IMR-90 (cell line): ENCODE measurements around the gene ACSS1. TPM values are rescaled to one million over a fixed set of nuclear protein-coding genes. Genes with fewer than 3 reads are reported as not detected.

Experiments
- ATAC-seq: fragments of 200-7000 bp; cut with Tn5 transposase; 2 replicates; pipeline ENCODE4 v1.9.1; 2020; ENCODE audit warnings: low read depth, mild to moderate bottlenecking, moderate library complexity
- BruUV-seq: library from RNA; stranded (reverse); fragments of 400-500 nt; replicated peaks from 2 replicates; lab custom pipeline; 2021; lab: Mats Ljungman, UMichigan
- CTCF ChIA-PET: fragments of 300-600 bp; formaldehyde crosslinking; extraction: SDS; loops from one replicate; lab custom pipeline; 2021; ENCODE audit warnings: antibody characterized with exemption; lab: Yijun Ruan, JAX
- POLR2A ChIA-PET: fragments of 300-600 bp; sonication (Branson Sonifier 250); formaldehyde crosslinking; loops from one replicate; lab custom pipeline; 2022; ENCODE audit warnings: antibody characterized with exemption; ENCODE audit not compliant: unreplicated experiment; lab: Charles Lee
- DNase-seq: peaks from one replicate; pipeline ENCODE4 v3.0.0; 2013
- H2AFZ ChIP-seq: replicated peaks from 2 replicates; pipeline ENCODE3; 2013; ENCODE audit warnings: low read length, mild to moderate bottlenecking; ENCODE audit not compliant: poor library complexity
- H2AK5ac ChIP-seq: 2 replicates; pipeline ENCODE4 v1.6.1; 2013; ENCODE audit warnings: low read depth, low read length, inconsistent platforms
- H2AK9ac ChIP-seq: replicated peaks from 2 replicates; pipeline ENCODE3; 2013; ENCODE audit warnings: mild to moderate bottlenecking, low read depth, low read length, moderate library complexity; ENCODE audit not compliant: poor library complexity
- H2BK120ac ChIP-seq: 2 replicates; pipeline ENCODE4 v1.6.1; 2013; ENCODE audit warnings: low read depth, low read length, inconsistent platforms
- H2BK15ac ChIP-seq: 3 replicates; pipeline ENCODE4 v1.6.1; 2013; ENCODE audit warnings: low read depth, low read length, inconsistent platforms
- H2BK20ac ChIP-seq: 2 replicates; pipeline ENCODE4 v1.6.1; 2013; ENCODE audit warnings: low read depth, mild to moderate bottlenecking, inconsistent platforms, low read length, moderate library complexity
- H2BK5ac ChIP-seq: 2 replicates; pipeline ENCODE4 v1.6.1; 2013; ENCODE audit warnings: mild to moderate bottlenecking, low read depth, low read length, inconsistent platforms; ENCODE audit not compliant: poor library complexity, severe bottlenecking
- H3K14ac ChIP-seq: replicated peaks from 2 replicates; pipeline ENCODE4 v1.6.1; 2013; ENCODE audit warnings: low read depth, low read length, inconsistent platforms
- H3K18ac ChIP-seq: 2 replicates; pipeline ENCODE4 v1.6.1; 2013; ENCODE audit warnings: low read depth, low read length, control low read depth
- H3K23ac ChIP-seq: 2 replicates; pipeline ENCODE4 v1.6.1; 2013; ENCODE audit warnings: low read depth, low read length, inconsistent platforms
- H3K27ac ChIP-seq: 2 replicates; pipeline ENCODE4 v1.5.1; 2013; ENCODE audit warnings: mild to moderate bottlenecking, control low read depth, low read length; ENCODE audit not compliant: insufficient read depth
- H3K27me3 ChIP-seq: 2 replicates; pipeline ENCODE4 v1.6.1; 2013; ENCODE audit warnings: low read length; ENCODE audit not compliant: control insufficient read depth, insufficient read depth
- H3K36me3 ChIP-seq: 2 replicates; pipeline ENCODE4 v1.6.1; 2013; ENCODE audit warnings: low read length, mixed read lengths; ENCODE audit not compliant: control insufficient read depth, insufficient read depth
- H3K4ac ChIP-seq: 2 replicates; pipeline ENCODE4 v1.6.1; 2013; ENCODE audit warnings: low read depth, low read length, inconsistent platforms
- H3K4me1 ChIP-seq: 2 replicates; pipeline ENCODE4 v1.6.1; 2013; ENCODE audit warnings: low read length, mixed read lengths; ENCODE audit not compliant: control insufficient read depth, insufficient read depth
- H3K4me2 ChIP-seq: 2 replicates; pipeline ENCODE4 v1.6.1; 2013; ENCODE audit warnings: low read depth, mild to moderate bottlenecking, control low read depth, low read length, moderate library complexity
- H3K4me3 ChIP-seq: 2 replicates; pipeline ENCODE4 v1.5.1; 2013; ENCODE audit warnings: low read depth, mild to moderate bottlenecking, control low read depth, low read length, moderate library complexity; ENCODE audit not compliant: insufficient read depth
- H3K56ac ChIP-seq: 2 replicates; pipeline ENCODE4 v1.6.1; 2013; ENCODE audit warnings: low read length, inconsistent platforms; ENCODE audit not compliant: insufficient read depth; ENCODE audit errors: extremely low read depth
- H3K79me1 ChIP-seq, 2 experiments: 2 replicates each; pipeline ENCODE4 v1.6.1; 2013; ENCODE audit warnings: low read length in 2 of 2, inconsistent platforms in 1 of 2, low read depth in 1 of 2
- H3K9ac ChIP-seq: 2 replicates; pipeline ENCODE4 v1.6.1; 2013; ENCODE audit warnings: low read depth, low read length, control low read depth
- H3K9me1 ChIP-seq: 2 replicates; pipeline ENCODE4 v1.6.1; 2013; ENCODE audit warnings: low read length, inconsistent platforms; ENCODE audit not compliant: insufficient read depth
- H3K9me3 ChIP-seq: 2 replicates; pipeline ENCODE4 v1.6.1; 2013; ENCODE audit warnings: low read length; ENCODE audit not compliant: control insufficient read depth, insufficient read depth
- H4K20me1 ChIP-seq: 2 replicates; pipeline ENCODE4 v1.6.1; 2013; ENCODE audit warnings: low read length, inconsistent platforms; ENCODE audit not compliant: insufficient read depth
- H4K5ac ChIP-seq: 2 replicates; pipeline ENCODE4 v1.6.1; 2013; ENCODE audit warnings: mild to moderate bottlenecking, low read depth, low read length, control low read depth
- H4K8ac ChIP-seq, 2 experiments: 2 replicates each; pipeline ENCODE4 v1.6.1; 2013; ENCODE audit warnings: low read depth in 2 of 2, low read length in 2 of 2, control low read depth in 1 of 2, inconsistent platforms in 1 of 2
- H4K91ac ChIP-seq: 2 replicates; pipeline ENCODE4 v1.6.1; 2013; ENCODE audit warnings: low read depth, low read length, inconsistent platforms; ENCODE audit not compliant: insufficient read depth
- MAFK ChIP-seq: IDR thresholded peaks from 2 replicates; pipeline ENCODE4 v1.6.1; 2012; ENCODE audit warnings: low read depth, low read length, improper control_type of control experiment
- whole genome bisulfite sequencing, 2 experiments: methylation state at CpG; one replicate each; pipeline versions ENCODE4 v1.1.5 to v1.1.7; 2013; ENCODE audit warnings: missing lambda C conversion rate in 2 of 2; ENCODE audit not compliant: insufficient read length in 1 of 2; ENCODE audit errors: extremely low coverage in 2 of 2; 5-methylcytosine and 5-hydroxymethylcytosine counted together
- dilution Hi-C: fragments of 300-500 bp; cut with HindIII; formaldehyde crosslinking; loops from one replicate; pipeline ENCODE4 v1.14.3; 2018; ENCODE audit warnings: low sequenced_read_pairs; ENCODE audit not compliant: unreplicated experiment
- in situ Hi-C: fragments of 300-500 bp; cut with MboI; formaldehyde crosslinking; loops from 3 replicates; pipeline ENCODE4 v1.14.3; 2019; ENCODE audit warnings: low sequenced_read_pairs, inconsistent platforms, mixed read lengths
- intact Hi-C: fragments of 100-400 bp; cut with micrococcal nuclease; formaldehyde crosslinking; loops from 2 replicates; pipeline ENCODE4 v1.10.0; 2022
- polyA plus RNA-seq, 3 experiments: library from polyadenylated mRNA; depleted of rRNA; stranded (reverse); fragments of >200 nt; gene quantifications; 2 replicates each; pipeline ENCODE4 v1.2.3, GENCODE V29; 2012; ENCODE audit warnings: low replicate concordance in 1 of 3
- total RNA-seq: library from RNA; depleted of rRNA; stranded (reverse); fragments of >200 nt; gene quantifications from 2 replicates; pipeline ENCODE4 v1.2.3, GENCODE V29; 2012
- TF ChIP-seq, protein P1 (sequence below): fragments of 150-350 bp; IDR thresholded peaks from 2 replicates; pipeline ENCODE4 v1.6.1; 2016; ENCODE audit warnings: low read depth, mild to moderate bottlenecking, low read length, moderate library complexity, borderline replicate concordance
- TF ChIP-seq, protein P2 (sequence below): fragments of 150-350 bp; IDR thresholded peaks from 2 replicates; pipeline ENCODE4 v1.6.1; 2017; ENCODE audit warnings: mild to moderate bottlenecking, antibody characterized with exemption, low read length, low read depth

ACSS1 gene
- total and polyA plus RNA-seq, 2 of the 4 experiments (the other 2 are of a cell fraction): 0.72 to 1.2 TPM

DNA sequence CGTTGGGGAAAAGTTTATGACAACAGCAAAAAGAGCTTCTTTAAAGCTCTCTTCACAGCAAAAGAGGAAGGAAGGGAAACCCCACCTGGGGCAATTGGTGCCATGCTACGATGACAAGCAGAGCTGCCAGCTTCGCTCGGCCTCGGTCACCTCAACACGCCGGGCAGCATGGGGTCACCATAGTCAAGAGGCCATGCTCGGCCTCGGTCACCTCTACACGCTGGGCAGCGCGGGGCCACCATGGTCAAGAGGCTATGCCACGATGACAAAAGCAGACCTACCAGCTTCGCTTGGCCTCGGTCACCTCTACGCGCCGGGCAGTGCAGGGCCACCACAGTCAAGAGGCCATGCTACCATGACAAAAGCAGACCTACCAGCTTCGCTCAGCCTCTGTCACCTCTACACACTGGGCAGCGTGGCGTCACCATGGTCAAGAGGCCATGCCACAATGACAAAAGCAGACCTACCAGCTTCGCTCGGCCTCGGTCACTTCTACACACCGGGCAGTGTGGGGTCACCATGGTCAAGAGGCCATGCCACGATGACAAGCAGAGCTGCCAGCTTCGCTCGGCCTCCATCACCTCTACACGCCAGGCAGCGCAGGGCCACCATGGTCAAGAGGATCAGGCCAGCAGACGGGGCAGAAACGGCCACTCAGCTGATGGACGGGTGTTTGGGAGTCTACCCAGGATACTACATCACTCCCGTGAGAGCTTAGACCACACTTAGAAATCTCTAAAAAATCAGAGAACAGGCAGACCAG lies 77.5 kb downstream of the ACSS1 start:
- Histone ChIP-seq H3K4me1 (no peaks in the 10 kb centered on the region), H2AK5ac (no peak overlapping the region), H3K23ac (no peak overlapping the region), H3K56ac (no peak overlapping the region), H2AK9ac (no peak overlapping the region), H2BK120ac (no peak overlapping the region), H2AFZ (no peak overlapping the region), H3K9ac (no peak overlapping the region), H3K4me2 (no peak overlapping the region), H3K27ac (no peak overlapping the region), H4K20me1 (peaks cover 2% of the 10 kb centered on the region), H2BK15ac (no peak overlapping the region), H3K27me3 (no peaks in the 10 kb centered on the region), H4K8ac (no peak overlapping the region), H3K4me3 (no peak overlapping the region), H4K91ac (no peak overlapping the region), H3K9me3 (peaks cover 7% of the 10 kb centered on the region; the same call in 1 of the 2 replicates), H3K9me1 (no peaks in the 10 kb centered on the region), H3K36me3 (peaks cover 16% of the 10 kb centered on the region), H4K5ac (no peak overlapping the region), H3K14ac (no peak overlapping the region), H3K4ac (no peak overlapping the region), H3K79me1 (peaks cover 21 to 29% of the 10 kb centered on the region in 2 experiments), H2BK5ac (no peak overlapping the region), H2BK20ac (no peak overlapping the region), H3K18ac (no peak overlapping the region)
- TF ChIP-seq, protein P1, sequence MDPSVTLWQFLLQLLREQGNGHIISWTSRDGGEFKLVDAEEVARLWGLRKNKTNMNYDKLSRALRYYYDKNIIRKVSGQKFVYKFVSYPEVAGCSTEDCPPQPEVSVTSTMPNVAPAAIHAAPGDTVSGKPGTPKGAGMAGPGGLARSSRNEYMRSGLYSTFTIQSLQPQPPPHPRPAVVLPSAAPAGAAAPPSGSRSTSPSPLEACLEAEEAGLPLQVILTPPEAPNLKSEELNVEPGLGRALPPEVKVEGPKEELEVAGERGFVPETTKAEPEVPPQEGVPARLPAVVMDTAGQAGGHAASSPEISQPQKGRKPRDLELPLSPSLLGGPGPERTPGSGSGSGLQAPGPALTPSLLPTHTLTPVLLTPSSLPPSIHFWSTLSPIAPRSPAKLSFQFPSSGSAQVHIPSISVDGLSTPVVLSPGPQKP: no peak
- no peak for TF ChIP-seq MAFK
- TF ChIP-seq, protein P2, sequence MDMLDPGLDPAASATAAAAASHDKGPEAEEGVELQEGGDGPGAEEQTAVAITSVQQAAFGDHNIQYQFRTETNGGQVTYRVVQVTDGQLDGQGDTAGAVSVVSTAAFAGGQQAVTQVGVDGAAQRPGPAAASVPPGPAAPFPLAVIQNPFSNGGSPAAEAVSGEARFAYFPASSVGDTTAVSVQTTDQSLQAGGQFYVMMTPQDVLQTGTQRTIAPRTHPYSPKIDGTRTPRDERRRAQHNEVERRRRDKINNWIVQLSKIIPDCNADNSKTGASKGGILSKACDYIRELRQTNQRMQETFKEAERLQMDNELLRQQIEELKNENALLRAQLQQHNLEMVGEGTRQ: no peak
- BruUV-seq: no TSS peak
- dilution Hi-C loops (no loop called here), in situ Hi-C loops (loop anchor here (25.0 kb wide), 3 partner anchors 607 to 882 kb away; partner anchors contain the start of genes NINL and ZNF337), intact Hi-C loops (no loop called here)
- ATAC-seq (no peak), DNase-seq (no peak)
- ChIA-PET CTCF (no interaction called here), POLR2A (no interaction called here)
- WGBS, 2 experiments: 98% methylated on average over 25 of the region's 34 CpGs; no CpG with 5 or more reads in 1 of the 2 experiments
